Breast epithelium (tissue), 3 donors: ENCODE measurements around the gene RECQL5.

ENCODE experiments used
- POLR2A ChIP-seq: fragments of 450-650 bp; IDR thresholded peaks from one replicate; pipeline ENCODE4 v1.6.1; 2016; ENCODE audit warnings: antibody characterized with exemption, mild to moderate bottlenecking, moderate library complexity
- POLR2AphosphoS5 ChIP-seq, 3 donors: sonication (generic); formaldehyde crosslinking; IDR thresholded peaks; one replicate each; pipeline ENCODE4 v1.6.1; 2017; ENCODE audit warnings: antibody characterized with exemption in 3 of 3
- TF ChIP-seq, protein P1 (sequence below), 3 donors: fragments of 450-650 bp; IDR thresholded peaks; one replicate each; pipeline ENCODE4 v1.5.1; 2016 to 2017; ENCODE audit warnings: antibody characterized with exemption in 3 of 3, mild to moderate bottlenecking in 3 of 3, moderate library complexity in 3 of 3

DNA sequence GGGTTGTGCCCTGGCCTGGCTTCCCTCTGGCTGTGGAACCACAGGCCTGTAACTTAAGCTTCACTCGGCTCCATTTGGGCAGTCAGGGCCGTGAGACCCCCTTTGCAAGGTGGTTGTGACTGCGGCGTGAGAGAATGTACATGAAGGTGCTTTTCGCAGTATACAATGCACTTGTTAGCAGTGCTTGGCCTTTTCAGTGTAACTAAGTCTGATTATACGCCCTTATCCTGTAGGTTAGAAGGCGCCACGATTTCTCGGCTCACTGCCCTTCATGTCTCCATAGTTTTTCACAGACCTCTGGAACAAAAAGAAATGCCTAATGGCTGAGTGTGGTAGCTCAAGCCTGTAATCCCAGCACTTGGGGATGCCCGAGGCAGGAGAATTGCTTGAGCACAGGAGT is 13.5 kb upstream of the RECQL5 start:
- TF ChIP-seq, protein P1, sequence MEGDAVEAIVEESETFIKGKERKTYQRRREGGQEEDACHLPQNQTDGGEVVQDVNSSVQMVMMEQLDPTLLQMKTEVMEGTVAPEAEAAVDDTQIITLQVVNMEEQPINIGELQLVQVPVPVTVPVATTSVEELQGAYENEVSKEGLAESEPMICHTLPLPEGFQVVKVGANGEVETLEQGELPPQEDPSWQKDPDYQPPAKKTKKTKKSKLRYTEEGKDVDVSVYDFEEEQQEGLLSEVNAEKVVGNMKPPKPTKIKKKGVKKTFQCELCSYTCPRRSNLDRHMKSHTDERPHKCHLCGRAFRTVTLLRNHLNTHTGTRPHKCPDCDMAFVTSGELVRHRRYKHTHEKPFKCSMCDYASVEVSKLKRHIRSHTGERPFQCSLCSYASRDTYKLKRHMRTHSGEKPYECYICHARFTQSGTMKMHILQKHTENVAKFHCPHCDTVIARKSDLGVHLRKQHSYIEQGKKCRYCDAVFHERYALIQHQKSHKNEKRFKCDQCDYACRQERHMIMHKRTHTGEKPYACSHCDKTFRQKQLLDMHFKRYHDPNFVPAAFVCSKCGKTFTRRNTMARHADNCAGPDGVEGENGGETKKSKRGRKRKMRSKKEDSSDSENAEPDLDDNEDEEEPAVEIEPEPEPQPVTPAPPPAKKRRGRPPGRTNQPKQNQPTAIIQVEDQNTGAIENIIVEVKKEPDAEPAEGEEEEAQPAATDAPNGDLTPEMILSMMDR (IDR thresholded peaks at IDR 0.05) = no peak
- TF ChIP-seq POLR2A = no peak
- TF ChIP-seq POLR2AphosphoS5 (IDR thresholded peaks at IDR 0.05) = no peak
